SU-DHL-6 (cell line): Measurements from ENCODE around the gene RPS16.

Source experiments
- H2AFZ ChIP-seq: fragments of 200-600 bp; sonication (generic); 2 replicates; pipeline ENCODE4 v1.6.1; 2014; ENCODE audit warnings: low read depth, mild to moderate bottlenecking, moderate library complexity, mixed read lengths, antibody characterized with exemption, low read length; ENCODE audit not compliant: severe bottlenecking
- H3F3A ChIP-seq: fragments of 200-600 bp; shearing (Covaris generic); 2 replicates; pipeline ENCODE4 v1.6.0; 2016; ENCODE audit warnings: antibody characterized with exemption, mild to moderate bottlenecking; ENCODE audit not compliant: insufficient read depth
- H3K27ac ChIP-seq: fragments of 200-600 bp; sonication (generic); 2 replicates; pipeline ENCODE4 v1.5.1; 2016; ENCODE audit warnings: low read depth, mild to moderate bottlenecking, low read length, moderate library complexity, mixed read lengths
- H3K27me3 ChIP-seq: fragments of 200-600 bp; sonication (generic), shearing (Covaris generic); 2 replicates; pipeline ENCODE4 v1.6.0; 2014; ENCODE audit warnings: mild to moderate bottlenecking, low read length
- H3K36me3 ChIP-seq: fragments of 200-600 bp; sonication (generic); 2 replicates; pipeline ENCODE4 v1.6.1; 2014; ENCODE audit warnings: mild to moderate bottlenecking, low read length, mixed read lengths
- H3K4me2 ChIP-seq: fragments of 300-600, 200-600 bp; shearing (Covaris generic), sonication (generic); 2 replicates; pipeline ENCODE4 v1.6.0; 2014; ENCODE audit warnings: low read length, low read depth, mild to moderate bottlenecking; ENCODE audit not compliant: poor library complexity, severe bottlenecking
- H3K4me3 ChIP-seq: fragments of 200-600 bp; sonication (generic); 2 replicates; pipeline ENCODE4 v1.5.1; 2014; ENCODE audit warnings: antibody characterized with exemption, low read length, mild to moderate bottlenecking, mixed read lengths; ENCODE audit not compliant: insufficient read depth, poor library complexity, severe bottlenecking
- H3K79me2 ChIP-seq: fragments of 200-600 bp; sonication (generic); 2 replicates; pipeline ENCODE4 v1.6.1; 2014; ENCODE audit warnings: mild to moderate bottlenecking, low read length, moderate library complexity; ENCODE audit not compliant: insufficient read depth
- H3K9ac ChIP-seq: fragments of 200-600 bp; sonication (generic); 2 replicates; pipeline ENCODE4 v1.7.0; 2014; ENCODE audit warnings: mild to moderate bottlenecking, low read length
- H3K9me2 ChIP-seq: fragments of 200-600 bp; sonication (generic); replicated peaks from 2 replicates; pipeline ENCODE4 v1.6.1; 2014; ENCODE audit warnings: low read length; ENCODE audit not compliant: insufficient read depth
- H3K9me3 ChIP-seq: fragments of 200-600 bp; sonication (generic); 2 replicates; pipeline ENCODE4 v1.6.1; 2014; ENCODE audit warnings: low read length, mixed read lengths; ENCODE audit not compliant: insufficient read depth
- H4K20me1 ChIP-seq: fragments of 200-600 bp; sonication (generic); 2 replicates; pipeline ENCODE4 v1.6.1; 2014; ENCODE audit warnings: low read depth, mild to moderate bottlenecking, antibody characterized with exemption, low read length, moderate library complexity, mixed read lengths
- CTCF ChIP-seq: fragments of 200-600 bp; sonication (generic); IDR thresholded peaks from one replicate; pipeline ENCODE4 v1.5.1; 2017; ENCODE audit warnings: antibody characterized with exemption, mild to moderate bottlenecking, low read length, moderate library complexity; ENCODE audit not compliant: insufficient read depth, poor library complexity, severe bottlenecking
- EZH2phosphoT487 ChIP-seq: fragments of 200-600 bp; sonication (generic), shearing (Covaris generic); conservative IDR thresholded peaks from 2 replicates; pipeline ENCODE4 v1.6.1; 2018; ENCODE audit warnings: mild to moderate bottlenecking, antibody characterized with exemption, low read length, moderate library complexity, mixed read lengths

Gene RPS16

GRCh38 chr19:39406656-39407409 is 28.9 kb downstream of the RPS16 start, which contains the start of gene ZFP36:
TSS of gene ZFP36 (plus strand) at chr19:39406847. CDS start at chr19:39406905, 58 bp downstream.
- Histone ChIP-seq H3F3A (peaks cover 60% of the 10 kb centered on the region), H3K4me2 (peak within 1 kb of the TSS; percentile 97), H3K4me3 (peak within 1 kb of the TSS; percentile 91), H3K79me2 (peaks cover 22% of the 10 kb centered on the region), H3K9me3 (no peaks in the 10 kb centered on the region), H3K9ac (peak within 1 kb of the TSS; percentile 98), H3K36me3 (no peaks in the 10 kb centered on the region), H2AFZ (peak within 1 kb of the TSS; percentile 56), H4K20me1 (no peaks in the 10 kb centered on the region), H3K27me3 (no peaks in the 10 kb centered on the region), H3K27ac (peak within 1 kb of the TSS; percentile 98), H3K9me2 (no peaks in the 10 kb centered on the region)
- TF ChIP-seq CTCF (no peak), EZH2phosphoT487 (no peak)

- no peaks in the 10 kb centered on the region for H4K20me1 ChIP-seq
- TF ChIP-seq EZH2phosphoT487 (no peak), CTCF (no peak)
- H3K9me3 ChIP-seq = no peaks in the 10 kb centered on the region
- H3K4me3 ChIP-seq = peak overlapping the region; percentile 91
- H2AFZ ChIP-seq = peak overlapping the region; percentile 56
- peak overlapping the region; percentile 98 for H3K27ac ChIP-seq
- H3K4me2 ChIP-seq = peak overlapping the region; percentile 97
- H3K9me2 ChIP-seq = no peaks in the 10 kb centered on the region
- H3K36me3 ChIP-seq = no peaks in the 10 kb centered on the region
- H3K79me2 ChIP-seq = peaks cover 22% of the 10 kb centered on the region
- H3K27me3 ChIP-seq = no peaks in the 10 kb centered on the region
- H3F3A ChIP-seq = peaks cover 53% of the 10 kb centered on the region
- H3K9ac ChIP-seq = peak overlapping the region; percentile 98
Observed at GRCh38 chr19:39405958-39406655, 29.6 kb downstream of the RPS16 start.

GRCh38 chr19:39405261-39405957 is 30.3 kb downstream of the RPS16 start:
- no peak for TF ChIP-seq CTCF
- TF ChIP-seq EZH2phosphoT487 = no peak
- Histone ChIP-seq H3K4me2 (peak overlapping the region; percentile 97), H3F3A (peaks cover 47% of the 10 kb centered on the region), H3K9me2 (no peaks in the 10 kb centered on the region), H3K4me3 (no peak overlapping the region), H3K27me3 (no peaks in the 10 kb centered on the region), H3K9me3 (no peaks in the 10 kb centered on the region), H2AFZ (no peak overlapping the region), H3K79me2 (peaks cover 22% of the 10 kb centered on the region), H3K9ac (peak overlapping the region; percentile 98), H3K36me3 (no peaks in the 10 kb centered on the region), H3K27ac (peak overlapping the region; percentile 98), H4K20me1 (no peaks in the 10 kb centered on the region)
